GM19351 (cell line): ENCODE measurements around the gene MBD4.

Experiments
- ATAC-seq: cut with Tn5 transposase; IDR thresholded peaks from one replicate; pipeline ENCODE4 v1.9.1; 2021; ENCODE audit warnings: mild to moderate bottlenecking, moderate library complexity; ENCODE audit not compliant: unreplicated experiment

MBD4 gene

GRCh38 chr3:129432671-129433070 lies 7.1 kb downstream of the MBD4 start:
- ATAC-seq: no peak

- ATAC-seq: no peak
These were observed 7.7 kb downstream of the MBD4 start for GRCh38 chr3:129432036-129432435.

- no peak for ATAC-seq
These were observed 10.1 kb downstream of the MBD4 start for GRCh38 chr3:129429602-129430001.

GRCh38 chr3:129429080-129429451 lies 10.7 kb downstream of the MBD4 start:
- no peak for ATAC-seq

- peak; percentile 92 for ATAC-seq
These were observed 11.2 kb downstream of the MBD4 start, which contains the start of gene EFCAB12 for GRCh38 chr3:129428376-129429079. Gene EFCAB12 (minus strand): TSS chr3:129428636. CDS start chr3:129428488, 148 bp downstream.

GRCh38 chr3:129428007-129428375 lies 11.8 kb downstream of the MBD4 start:
- peak; percentile 3 for ATAC-seq

GRCh38 chr3:129425619-129426018 lies 14.1 kb downstream of the MBD4 start:
- no peak for ATAC-seq

- ATAC-seq: no peak
These were observed 14.5 kb downstream of the MBD4 start for GRCh38 chr3:129425213-129425612.

GRCh38 chr3:129424185-129424841 lies 15.4 kb downstream of the MBD4 start:
- ATAC-seq: peak; percentile 65

- ATAC-seq: no peak
These were observed 16.9 kb downstream of the MBD4 start for GRCh38 chr3:129422897-129423296.

GRCh38 chr3:129421988-129422745 lies 17.6 kb downstream of the MBD4 start:
- no peak for ATAC-seq

GRCh38 chr3:129421236-129421883 lies 18.4 kb downstream of the MBD4 start:
- no peak for ATAC-seq

- ATAC-seq: no peak
These were observed 20.3 kb downstream of the MBD4 start for GRCh38 chr3:129419476-129419875.

- ATAC-seq: no peak
These were observed 21.4 kb downstream of the MBD4 start for GRCh38 chr3:129418041-129418973.

- no peak for ATAC-seq
These were observed 22.4 kb downstream of the MBD4 start for GRCh38 chr3:129417326-129417725.

GRCh38 chr3:129416415-129416814 lies 23.3 kb downstream of the MBD4 start:
- ATAC-seq: no peak

- ATAC-seq: no peak
These were observed 23.9 kb downstream of the MBD4 start for GRCh38 chr3:129415830-129416229.

GRCh38 chr3:129415378-129415777 lies 24.4 kb downstream of the MBD4 start:
- no peak for ATAC-seq

- peak; percentile 84 for ATAC-seq
These were observed 25.9 kb downstream of the MBD4 start for GRCh38 chr3:129413687-129414506.
